GM21515 (cell line): ENCODE data around the gene RBM12.
A peak's percentile ranks its signal among the peaks of the same experiment; 100 is the strongest.

Experiments used
- ATAC-seq: cut with Tn5 transposase; IDR thresholded peaks from one replicate; pipeline ENCODE4 v1.9.1; 2021; ENCODE audit not compliant: unreplicated experiment

The RBM12 gene

DNA sequence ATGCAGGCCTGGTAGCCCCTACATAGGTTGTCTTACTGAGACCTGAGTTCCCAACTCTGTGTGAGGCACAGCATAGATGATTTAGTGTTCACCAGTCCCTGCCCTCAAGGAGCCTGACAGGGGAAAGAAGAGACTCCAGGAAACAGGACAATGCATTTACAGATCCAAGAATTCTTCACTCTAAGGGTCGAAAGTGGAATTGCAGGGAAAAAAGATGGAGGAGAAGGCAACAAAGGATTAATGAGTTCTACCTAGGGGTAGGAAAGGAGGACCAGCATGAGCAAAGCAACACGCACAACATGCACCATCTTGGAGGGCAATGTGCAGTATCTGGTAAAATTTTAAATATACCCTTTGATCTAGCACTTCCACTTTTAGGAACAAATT is 43.1 kb downstream of the RBM12 start:
- no peak for ATAC-seq

DNA sequence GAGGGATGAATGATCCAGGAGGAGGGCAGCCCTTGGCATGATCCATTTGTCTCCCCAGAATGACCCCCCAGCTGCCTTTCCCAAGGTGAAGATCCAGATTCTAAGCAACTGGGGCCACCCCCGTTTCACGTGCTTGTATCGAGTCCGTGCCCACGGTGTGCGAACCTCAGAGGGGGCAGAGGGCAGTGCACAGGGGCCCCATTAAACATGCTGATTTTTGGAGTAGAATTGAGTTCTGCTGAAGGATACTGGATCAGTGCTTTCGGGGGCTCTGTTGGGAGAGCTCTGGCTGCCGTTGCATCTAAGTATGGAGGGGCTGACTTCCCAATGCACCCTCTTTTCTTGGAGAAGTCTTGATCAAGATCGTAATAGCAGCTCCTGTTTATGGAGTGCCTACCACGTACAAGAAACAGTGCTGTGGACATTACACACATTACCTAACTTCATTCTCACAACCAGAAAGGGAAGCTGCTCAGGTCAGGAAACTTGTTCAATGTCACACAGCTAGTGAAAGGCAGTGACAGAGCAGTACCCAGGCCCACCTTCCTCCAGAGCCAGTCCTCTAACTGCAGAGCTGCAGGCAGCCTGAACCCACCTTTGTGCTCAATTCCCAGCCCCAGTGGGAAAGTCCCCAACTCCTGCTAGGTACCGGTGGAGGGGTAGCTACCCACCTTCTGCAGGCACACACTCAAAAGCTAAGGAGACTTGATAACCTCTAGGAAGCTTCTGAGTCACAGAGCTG is 43.7 kb downstream of the RBM12 start:
- ATAC-seq, result no peak

DNA sequence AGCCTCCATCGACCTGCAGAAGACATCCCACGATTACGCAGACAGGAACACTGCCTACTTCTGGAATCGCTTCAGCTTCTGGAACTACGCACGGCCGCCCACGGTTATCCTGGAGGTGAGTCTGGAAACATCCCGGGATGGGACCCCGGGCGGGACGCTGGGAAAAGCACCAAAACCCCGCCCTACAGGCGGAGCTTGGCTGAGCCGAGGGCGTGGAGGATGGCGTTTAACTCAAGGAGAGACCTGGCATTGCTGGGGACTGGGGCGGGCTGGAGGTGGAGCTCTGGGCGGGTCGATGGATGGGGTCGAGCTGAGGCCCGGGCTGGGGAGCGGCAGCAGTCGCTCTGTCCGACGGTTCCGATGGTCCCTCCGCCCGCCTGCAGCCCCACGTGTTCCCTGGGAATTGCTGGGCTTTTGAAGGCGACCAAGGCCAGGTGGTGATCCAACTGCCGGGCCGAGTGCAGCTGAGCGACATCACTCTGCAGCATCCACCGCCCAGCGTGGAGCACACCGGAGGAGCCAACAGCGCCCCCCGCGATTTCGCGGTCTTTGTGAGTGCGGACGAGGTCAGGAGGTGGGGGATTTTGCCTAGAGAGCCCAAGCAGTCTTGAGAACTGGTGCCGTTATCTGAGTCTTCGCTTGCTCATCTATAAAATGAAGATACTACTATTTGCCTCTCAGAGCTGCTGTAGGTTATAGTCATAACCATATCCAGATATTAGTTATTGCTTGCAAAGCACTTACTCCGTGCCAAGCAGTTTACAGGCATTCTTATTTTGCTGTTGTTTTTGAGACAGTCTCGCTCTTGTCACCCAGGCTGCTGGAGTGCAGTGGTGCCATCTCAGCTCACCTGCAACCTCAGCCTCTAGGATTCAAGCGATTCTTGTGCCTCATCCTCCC is 45.3 kb downstream of the RBM12 start:
- peak; percentile 32 for ATAC-seq

DNA sequence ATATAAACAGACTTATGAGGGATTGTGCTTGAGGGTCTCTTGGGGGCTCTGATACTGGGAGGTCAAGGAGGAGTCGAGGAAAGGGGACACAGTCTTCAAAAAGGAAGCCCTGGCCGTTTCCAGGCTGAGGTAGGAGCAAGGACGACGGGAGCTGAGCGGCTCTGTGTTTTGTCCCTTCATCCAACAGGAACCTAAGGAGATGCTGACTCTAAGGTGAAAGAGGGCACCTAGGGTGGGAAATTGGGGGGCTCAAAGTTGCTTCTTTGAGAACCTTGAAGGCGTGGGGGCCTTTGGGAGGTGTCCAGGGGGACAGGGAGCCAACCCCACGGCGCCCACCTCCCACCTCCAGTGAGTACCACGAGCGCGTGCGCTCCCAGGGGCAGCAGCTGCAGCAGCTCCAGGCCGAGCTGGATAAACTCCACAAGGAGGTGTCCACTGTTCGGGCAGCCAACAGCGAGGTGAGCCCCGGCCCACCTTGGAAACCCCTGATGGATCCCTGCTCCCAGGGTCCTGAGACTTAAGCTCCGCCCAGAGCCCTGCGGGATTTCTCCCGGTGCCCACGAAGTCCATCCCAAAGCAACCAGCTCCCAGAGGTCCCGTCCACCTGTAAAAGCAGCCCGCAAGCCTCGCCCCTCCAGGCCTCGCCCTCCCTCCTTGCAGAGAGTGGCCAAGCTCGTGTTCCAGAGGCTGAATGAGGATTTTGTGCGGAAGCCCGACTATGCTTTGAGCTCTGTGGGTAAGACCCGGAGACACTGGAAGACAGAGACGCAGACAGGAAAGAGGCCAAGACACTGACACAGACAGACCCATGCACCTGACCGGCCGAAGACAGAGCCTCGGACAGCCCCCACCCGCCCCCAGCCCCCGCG is 46.2 kb downstream of the RBM12 start:
- no peak for ATAC-seq

DNA sequence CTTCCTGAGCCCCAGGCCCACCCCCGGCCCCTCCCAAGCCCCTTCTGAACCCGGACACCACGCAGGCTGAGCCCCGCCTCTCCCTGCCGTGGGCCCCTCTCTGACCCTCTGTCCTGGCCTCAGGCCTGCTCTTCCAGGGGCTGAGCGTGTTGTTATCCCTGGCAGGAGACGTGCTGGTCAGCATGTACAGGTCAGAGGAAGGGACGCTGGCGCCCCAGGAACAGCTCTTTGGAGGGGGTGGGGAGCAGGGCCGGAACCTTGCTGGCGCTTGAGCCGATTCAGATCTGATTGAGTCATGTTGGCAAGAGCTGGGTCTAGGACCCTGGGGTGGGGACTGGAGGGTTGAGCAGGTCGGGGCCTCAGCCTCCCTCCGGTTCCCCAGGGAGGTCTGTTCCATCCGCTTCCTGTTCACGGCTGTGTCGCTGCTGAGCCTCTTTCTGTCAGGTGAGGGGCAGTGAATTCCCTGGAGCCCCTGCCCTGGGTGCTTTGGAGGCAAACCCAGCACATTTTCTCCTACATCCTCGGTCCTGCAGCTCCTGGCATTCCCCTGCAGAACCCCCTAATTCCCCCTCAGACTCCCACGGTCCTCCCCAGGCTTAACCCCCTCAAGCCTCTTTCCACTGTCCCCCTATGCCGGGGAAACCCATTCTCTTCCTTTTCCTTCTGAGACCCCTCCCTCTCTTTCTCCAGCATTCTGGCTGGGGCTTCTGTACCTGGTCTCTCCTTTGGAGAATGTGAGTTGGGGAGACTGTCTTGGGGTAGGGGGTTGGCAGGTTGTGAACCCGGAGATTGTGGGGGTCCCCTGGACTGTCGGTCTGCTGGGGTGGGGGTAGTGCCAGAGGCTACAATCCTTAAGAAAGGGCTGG is 47.1 kb downstream of the RBM12 start:
- no peak for ATAC-seq

DNA sequence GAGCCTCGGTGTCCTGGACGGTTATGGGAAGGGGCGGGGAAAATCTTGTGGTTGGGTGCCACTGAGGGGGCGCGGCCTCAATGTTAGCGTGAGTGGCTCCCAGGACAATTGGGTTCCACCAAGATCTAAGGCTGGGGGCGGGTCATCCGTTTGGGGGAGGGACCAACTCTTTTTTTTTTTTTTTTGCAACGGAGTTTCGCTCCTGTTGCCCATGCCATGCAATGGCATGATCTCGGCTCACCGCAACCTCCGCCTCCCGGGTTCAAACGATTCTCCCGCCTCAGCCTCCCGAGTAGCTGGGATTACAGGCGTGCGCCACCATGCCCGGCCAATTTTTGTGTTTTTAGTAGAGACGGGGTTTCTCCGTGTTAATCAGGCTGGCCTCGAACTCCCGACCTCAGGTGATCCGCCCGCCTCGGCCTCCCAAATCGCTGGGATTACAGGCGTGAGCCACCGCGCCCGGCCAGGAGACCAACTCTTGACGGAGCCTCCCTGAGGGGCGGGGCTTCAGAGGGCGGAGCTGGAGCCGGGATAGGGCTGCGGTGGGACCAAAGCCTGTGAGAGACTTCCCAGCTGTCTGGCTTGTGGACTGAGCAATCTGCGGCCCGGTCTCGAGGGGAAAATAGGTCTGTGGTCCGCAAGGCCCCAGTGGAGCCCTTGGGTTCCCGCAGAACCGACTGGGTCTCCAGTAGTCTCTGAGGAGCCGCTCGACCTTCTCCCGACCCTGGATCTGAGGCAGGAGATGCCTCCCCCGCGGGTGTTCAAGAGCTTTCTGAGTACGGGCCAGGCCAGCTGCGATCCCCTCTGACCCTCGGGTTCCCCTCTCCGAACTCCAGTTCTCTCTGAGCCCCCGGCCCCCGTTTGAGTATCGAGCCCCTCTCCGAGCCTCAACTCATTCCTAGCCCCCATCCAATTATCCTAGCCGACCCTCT is 48.0 kb downstream of the RBM12 start:
- ATAC-seq, result no peak

DNA sequence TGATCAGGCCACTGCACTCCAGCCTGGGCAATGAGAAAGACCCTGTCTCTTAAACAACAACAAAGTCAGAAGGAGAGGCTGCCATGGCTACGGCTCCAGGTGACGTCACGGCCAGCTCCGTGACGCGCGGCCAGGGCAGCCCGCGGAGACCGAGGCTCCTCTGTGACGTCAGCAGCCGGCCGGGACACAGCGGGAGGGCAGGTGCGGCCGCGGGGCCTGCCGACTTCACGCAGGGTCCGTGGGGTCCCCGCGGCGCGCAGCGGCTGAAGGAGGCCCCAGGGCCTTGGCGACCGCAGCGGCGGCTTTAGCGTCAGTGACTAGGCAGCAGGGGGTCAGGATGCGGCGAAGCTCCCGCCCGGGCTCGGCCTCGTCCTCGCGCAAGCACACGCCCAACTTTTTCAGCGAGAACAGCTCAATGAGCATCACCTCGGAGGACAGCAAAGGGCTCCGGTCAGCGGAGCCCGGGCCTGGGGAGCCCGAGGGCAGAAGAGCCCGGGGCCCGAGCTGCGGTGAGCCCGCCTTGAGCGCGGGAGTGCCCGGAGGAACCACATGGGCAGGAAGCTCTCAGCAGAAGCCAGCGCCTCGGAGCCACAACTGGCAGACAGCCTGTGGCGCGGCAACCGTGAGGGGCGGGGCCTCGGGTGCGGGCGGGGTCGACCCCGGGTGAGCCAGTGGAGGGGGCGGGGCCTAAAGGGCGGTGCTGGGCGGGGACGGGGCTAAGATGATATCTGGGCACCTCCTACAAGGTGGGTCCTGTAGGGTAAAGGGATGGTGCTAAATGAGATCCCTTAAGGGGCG is 48.8 kb downstream of the RBM12 start, which contains the start of gene SPAG4:
Gene SPAG4 (plus strand): TSS at position 163 of the 798 bp plus-strand sequence. CDS start 175 bp downstream, at position 338.
- peak; percentile 72 for ATAC-seq

DNA sequence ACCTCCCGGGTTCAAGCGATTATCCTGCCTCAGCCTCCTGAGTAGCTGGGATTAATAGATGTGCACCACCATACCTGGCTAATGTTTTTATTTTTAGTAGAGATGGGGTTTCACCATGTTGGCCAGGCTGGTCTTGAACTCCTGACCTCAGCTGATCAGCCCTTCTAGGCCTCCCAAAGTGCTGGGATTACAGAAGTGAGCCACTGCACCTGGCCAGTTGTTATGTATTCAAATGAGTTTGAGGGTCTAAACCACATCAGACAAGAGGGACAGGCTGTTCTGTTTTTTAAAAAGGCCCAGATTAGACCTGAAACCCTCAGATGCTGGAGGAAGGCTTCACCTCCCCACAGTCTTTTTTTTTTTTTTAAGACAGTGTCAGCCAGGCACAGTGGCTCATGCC is 53.2 kb downstream of the RBM12 start:
- ATAC-seq, result no peak

DNA sequence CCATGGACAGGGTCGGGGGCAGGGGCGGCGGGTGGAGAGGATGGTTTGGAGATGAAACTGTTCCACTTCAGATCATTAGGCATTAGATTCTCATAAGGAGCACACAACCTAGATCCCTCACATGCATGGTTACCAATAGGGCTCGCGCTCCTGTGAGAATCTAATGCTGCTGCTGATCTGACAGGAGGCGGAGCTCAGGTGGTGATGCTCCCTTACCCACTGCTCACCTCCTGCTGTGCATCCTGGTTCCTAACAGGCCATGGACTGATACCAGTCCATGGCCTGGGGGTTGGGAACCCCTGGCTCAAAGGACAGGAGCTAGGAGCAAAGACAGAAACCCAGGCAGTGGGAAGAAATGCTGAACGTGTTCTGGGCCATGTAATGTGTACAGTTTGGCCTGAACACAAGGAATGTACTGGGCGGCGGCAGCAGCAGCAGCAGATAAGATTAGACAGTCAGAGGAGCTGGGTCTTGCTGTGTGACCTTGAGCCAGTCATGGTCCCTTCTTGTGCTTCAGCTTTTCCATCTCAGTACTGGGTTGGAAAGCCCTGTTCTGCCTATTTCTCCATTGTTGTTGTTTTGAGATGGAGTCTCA is 53.8 kb downstream of the RBM12 start:
- no peak for ATAC-seq

DNA sequence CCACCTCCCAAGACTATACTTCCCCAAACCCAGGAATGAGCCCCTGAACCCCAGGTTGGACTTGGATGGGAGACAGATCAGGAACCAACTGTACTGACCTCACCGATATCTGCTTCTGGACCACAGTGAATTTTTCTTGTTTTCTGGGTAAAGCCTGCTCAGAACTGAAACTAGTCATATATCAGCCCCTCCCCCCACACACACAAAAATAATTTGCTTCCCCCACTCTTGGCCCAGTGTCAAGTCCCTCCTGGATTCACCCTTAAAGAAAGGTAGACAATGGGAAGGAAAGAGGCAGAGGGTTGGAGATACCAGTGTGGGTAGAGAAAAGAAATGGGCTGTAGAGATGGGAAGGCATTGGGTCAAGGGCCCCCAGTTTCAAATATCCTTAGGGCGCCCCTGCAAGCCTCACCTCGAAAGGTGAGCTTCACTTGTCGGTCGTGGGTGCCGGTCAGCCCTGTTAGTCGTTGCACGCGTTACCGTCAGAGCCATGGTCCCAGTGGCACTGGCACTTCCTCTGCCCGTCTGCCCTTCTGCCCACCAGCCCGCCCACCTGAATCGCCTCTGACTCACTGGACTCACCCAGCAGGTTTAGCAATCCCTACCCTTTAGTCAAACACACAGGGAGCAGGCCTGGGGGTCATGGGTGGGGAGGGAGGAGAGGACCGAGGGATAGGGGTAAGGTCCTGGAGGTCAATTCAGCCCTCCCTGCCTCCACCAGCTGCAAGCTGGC is 57.5 kb downstream of the RBM12 start:
- ATAC-seq, result no peak

DNA sequence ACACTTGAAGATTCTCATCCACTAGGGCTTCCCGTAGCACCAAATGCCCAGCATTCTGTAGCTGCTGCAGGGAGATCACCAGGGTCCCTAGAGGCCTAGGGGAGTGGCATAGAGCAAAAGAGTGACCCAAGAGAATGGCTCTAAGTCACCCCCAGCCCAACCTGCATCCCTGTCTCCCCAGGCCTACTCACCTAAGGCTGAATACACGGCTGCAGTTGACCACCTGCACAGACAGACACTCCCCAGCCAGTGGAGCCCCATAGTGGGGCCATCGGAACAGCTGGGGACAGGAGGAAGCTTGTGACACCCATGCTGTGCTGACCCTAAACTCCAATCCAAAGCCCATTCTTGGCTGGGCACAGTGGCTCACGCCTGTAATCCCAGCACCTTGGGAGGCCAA is 58.6 kb downstream of the RBM12 start:
- ATAC-seq, result no peak

DNA sequence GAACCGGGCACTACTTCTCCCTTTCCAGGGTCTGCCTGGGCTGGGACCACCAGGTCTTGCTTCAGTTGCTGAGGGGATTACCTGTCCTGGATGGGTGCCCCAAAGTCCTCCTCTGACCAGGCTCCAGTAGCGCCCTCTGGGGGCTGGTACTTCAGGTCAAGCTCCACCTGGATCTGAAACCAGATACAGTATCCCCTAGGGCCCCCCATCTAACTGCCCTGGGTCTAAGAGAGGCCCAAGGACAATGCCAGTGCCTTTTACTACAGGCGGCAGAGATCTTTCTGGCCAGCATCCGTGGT is 60.3 kb downstream of the RBM12 start:
- no peak for ATAC-seq

DNA sequence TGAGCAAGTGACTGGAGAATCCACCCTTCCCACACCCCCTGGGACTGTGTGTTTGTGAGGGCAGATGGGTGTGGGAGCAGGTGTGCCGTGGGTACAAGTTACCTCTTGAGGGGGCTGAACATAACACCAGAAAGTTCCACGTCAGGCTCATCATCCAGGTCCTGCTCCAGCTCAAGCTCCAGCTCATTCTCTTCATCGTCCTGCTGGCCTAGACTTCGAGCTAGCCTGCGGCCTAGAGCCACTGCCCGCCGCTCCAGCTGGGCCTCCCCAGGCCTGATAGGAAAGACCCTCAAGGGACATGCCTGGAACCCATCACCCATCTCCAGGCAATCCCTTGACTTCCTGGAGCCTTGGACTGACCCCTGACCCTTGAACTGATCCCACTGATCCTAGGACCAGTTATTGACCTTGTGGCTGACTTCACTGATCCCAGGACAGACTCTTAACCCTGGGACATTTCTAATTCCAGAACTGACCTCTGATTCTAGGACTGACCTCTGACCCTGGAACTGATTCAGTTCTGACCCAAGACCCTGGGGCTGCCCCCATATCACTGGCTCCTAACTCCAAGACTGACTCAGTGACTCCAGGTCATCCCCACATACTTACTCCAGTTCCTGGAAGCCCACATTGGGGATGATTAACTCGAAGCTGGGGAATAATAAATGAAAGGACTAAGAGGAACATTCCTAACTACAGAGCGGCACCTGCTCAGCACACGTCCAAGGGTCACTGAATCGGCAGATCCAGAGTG is 60.8 kb downstream of the RBM12 start:
- ATAC-seq, result no peak

DNA sequence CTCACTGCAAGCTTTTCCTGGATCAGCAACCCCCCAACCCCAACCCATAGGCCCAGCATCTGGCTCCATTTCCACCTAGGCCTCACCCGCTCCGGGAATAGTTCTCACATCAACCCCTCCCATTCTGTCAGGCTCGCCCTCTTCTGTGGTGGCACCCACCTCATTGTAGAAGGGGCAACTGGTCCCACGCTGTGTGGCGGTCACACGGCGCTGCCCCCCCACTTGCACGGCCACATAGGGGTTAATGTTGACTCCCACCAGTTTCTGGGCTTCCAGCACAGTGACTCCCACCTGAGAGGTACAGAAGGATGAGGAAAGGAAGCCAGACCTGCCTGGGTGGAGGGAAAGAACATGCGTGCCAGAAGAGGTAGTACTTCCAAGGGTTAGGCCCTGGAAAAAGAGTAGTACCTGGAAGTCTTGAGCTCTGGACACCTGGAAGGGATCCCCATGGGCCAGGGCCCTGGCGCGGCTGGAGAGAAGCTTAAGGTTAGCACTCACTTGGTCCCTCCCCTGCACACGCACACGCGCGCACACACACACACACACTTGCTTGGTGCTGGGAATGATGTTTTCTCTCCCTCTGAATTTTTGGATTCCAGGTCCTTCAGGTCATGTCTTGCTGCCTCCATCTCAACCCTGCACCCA is 61.7 kb downstream of the RBM12 start:
- ATAC-seq, result no peak

DNA sequence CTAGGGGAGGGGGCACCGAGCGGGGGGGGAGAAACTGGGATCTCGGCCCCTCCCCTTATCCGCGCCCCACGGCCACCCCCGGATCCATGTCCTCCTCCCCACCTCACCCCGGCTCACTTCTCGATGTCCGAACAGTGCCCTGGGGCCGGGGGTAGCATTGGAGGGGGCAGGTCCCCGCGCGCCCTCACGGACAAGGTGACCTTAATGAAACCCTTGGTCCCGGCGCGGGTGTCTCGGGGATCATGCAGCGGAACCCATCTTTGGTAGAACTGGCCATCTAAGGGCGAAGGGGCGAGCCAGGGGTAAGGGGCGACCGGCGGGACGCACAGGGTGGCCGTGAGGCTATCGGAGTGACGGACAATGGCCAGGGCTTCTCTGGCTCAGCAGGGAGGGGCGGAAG is 62.7 kb downstream of the RBM12 start:
- ATAC-seq, result no peak
